ENCODE results near the gene ANXA1.

- TF ChIP-seq FOXA1 (IDR thresholded peaks at IDR 0.05) (no peak), FOXA1 (CRISPR knock-in tag; IDR thresholded peaks at IDR 0.05) (no peak), ZNF263 (CRISPR knock-in tag; IDR thresholded peaks at IDR 0.05) (no peak), ZNF331 (CRISPR knock-in tag; IDR thresholded peaks at IDR 0.05) (no peak), SMARCC2 (IDR thresholded peaks at IDR 0.05) (no peak), BCLAF1 (IDR thresholded peaks at IDR 0.05) (no peak), NR2F6 (IDR thresholded peaks at IDR 0.05) (no peak), NR2F6 (CRISPR knock-in tag; IDR thresholded peaks at IDR 0.05) (no peak), EP300 (IDR thresholded peaks at IDR 0.05; ENCODE audit: low read depth in 2 of 2, low read length in 2 of 2) (no peak), EP300 (CRISPR knock-in tag; IDR thresholded peaks at IDR 0.05; ENCODE audit: borderline replicate concordance) (no peak)
Observed at GRCh38 chr9:73170185-73170957, 18.7 kb downstream of the ANXA1 start.
